Gastrocnemius medialis (tissue), 4 donors: ENCODE results near the gene CREBRF. TPM values are rescaled to one million over a fixed set of nuclear protein-coding genes. Genes with fewer than 3 reads are reported as not detected.
"Not testable (repeated sequence)": the region's sequence is repeated elsewhere in the genome, so short reads cannot be mapped to it uniquely, and the experiment has no call there.

Experiments
- ATAC-seq, 2 donors: fragments of 150-250 bp; one replicate each; pipeline ENCODE4 v1.9.1; 2016
- DNase-seq, 2 donors: peaks; one replicate each; pipeline ENCODE4 v3.0.0-alpha.2; 2019
- H3K27ac ChIP-seq, 4 donors: fragments of 200-600 bp; sonication (generic); 1 replicate in 1 of 4; 2 replicates in 3 of 4; pipeline ENCODE4 v1.5.1; 2016 to 2018; ENCODE audit warnings: mild to moderate bottlenecking in 2 of 4, moderate library complexity in 1 of 4
- H3K27me3 ChIP-seq, 3 donors: fragments of 200-600 bp; sonication (generic) in 2 of 3; 1 replicate in 1 of 3; 2 replicates in 2 of 3; pipeline versions ENCODE4 v1.5.1 to v1.6.0; 2016 to 2019; ENCODE audit warnings: mild to moderate bottlenecking in 1 of 3, moderate library complexity in 1 of 3
- H3K36me3 ChIP-seq, 2 donors: fragments of 200-600 bp; sonication (generic) in 1 of 2; one replicate each; pipeline ENCODE4 v1.5.1; 2017 to 2018
- H3K4me1 ChIP-seq, 2 donors: fragments of 200-600 bp; sonication (generic) in 1 of 2; one replicate each; pipeline ENCODE4 v1.5.1; 2016 to 2017; ENCODE audit warnings: mild to moderate bottlenecking in 2 of 2
- H3K4me3 ChIP-seq, 4 donors: fragments of 200-600 bp; sonication (generic) in 3 of 4; 1 replicate in 1 of 4; 2 replicates in 3 of 4; pipeline ENCODE4 v1.5.1; 2016 to 2019; ENCODE audit warnings: mild to moderate bottlenecking in 2 of 4
- H3K9me3 ChIP-seq, 3 donors: fragments of 200-600 bp; sonication (generic) in 2 of 3; 1 replicate in 1 of 3; 2 replicates in 2 of 3; pipeline ENCODE4 v1.5.1; 2016 to 2019
- CTCF ChIP-seq, 5 experiments: fragments of 450-650 bp in 3 of 5; fragments of 200-600 bp in 2 of 5; sonication (generic) in 2 of 5; IDR thresholded peaks in 4 of 5; conservative IDR thresholded peaks in 1 of 5; 1 replicate in 4 of 5; 2 replicates in 1 of 5; pipeline ENCODE4 v1.5.1; 2016 to 2019; ENCODE audit warnings: antibody characterized with exemption in 5 of 5, mild to moderate bottlenecking in 3 of 5, moderate library complexity in 3 of 5
- POLR2A ChIP-seq, 2 donors: fragments of 450-650 bp; IDR thresholded peaks; one replicate each; pipeline ENCODE4 v1.6.1; 2017; ENCODE audit warnings: antibody characterized with exemption in 2 of 2, mild to moderate bottlenecking in 2 of 2, moderate library complexity in 2 of 2
- in situ Hi-C, 4 donors: fragments of 200-750 bp; cut with MboI; loops; one replicate each; pipeline versions ENCODE4 v1.15.0 to v1.8.0; 2017; ENCODE audit warnings: low sequenced_read_pairs in 4 of 4
- intact Hi-C: fragments of 100-400 bp; cut with DNase I; formaldehyde crosslinking; loops from one replicate; pipeline ENCODE4 v1.15.1; 2023; ENCODE audit warnings: low total_unique reads
- total RNA-seq, 4 donors: library from RNA; depleted of rRNA; stranded (reverse); fragments of >200 nt; gene quantifications; one replicate each; pipeline versions ENCODE4 v1.1.0 to v1.2.3, GENCODE V29; 2016

The CREBRF gene
- total RNA-seq, 4 donors from 2014 or later, result 20.3 to 35.0 (median 25.5) TPM

GRCh38 chr5:173039964-173040363, 16.2 kb upstream of the CREBRF start:
- in situ Hi-C loops (no loop called here), intact Hi-C loops (no loop called here)
- H3K36me3 ChIP-seq, result peaks cover 0 to 7% of the 10 kb centered on the region in 2 donors
- no peak overlapping the region for H3K27ac ChIP-seq
- DNase-seq, result no peak
- H3K4me3 ChIP-seq, result no peak overlapping the region
- H3K27me3 ChIP-seq, result no peaks in the 10 kb centered on the region
- TF ChIP-seq POLR2A (IDR thresholded peaks at IDR 0.05) (no peak), CTCF (IDR thresholded peaks at IDR 0.05 in 4 of 5, conservative IDR thresholded peaks at IDR 0.05 in 1 of 5) (no peak)
- H3K4me1 ChIP-seq, result no peaks in the 10 kb centered on the region
- no peak for ATAC-seq
- H3K9me3 ChIP-seq, result no peaks in the 10 kb centered on the region

- no peak for DNase-seq
- H3K9me3 ChIP-seq, result no peaks in the 10 kb centered on the region
- no peak overlapping the region for H3K27ac ChIP-seq
- intact Hi-C loops (no loop called here), in situ Hi-C loops (no loop called here)
- H3K4me1 ChIP-seq, result no peaks in the 10 kb centered on the region
- no peak for ATAC-seq
- TF ChIP-seq CTCF (IDR thresholded peaks at IDR 0.05 in 4 of 5, conservative IDR thresholded peaks at IDR 0.05 in 1 of 5), result no peak
- no peak for TF ChIP-seq POLR2A (IDR thresholded peaks at IDR 0.05)
- no peak overlapping the region for H3K4me3 ChIP-seq
- no peaks in the 10 kb centered on the region for H3K36me3 ChIP-seq
- H3K27me3 ChIP-seq, result no peaks in the 10 kb centered on the region
Observed at GRCh38 chr5:173041881-173042762, 14.0 kb upstream of the CREBRF start.

GRCh38 chr5:173042763-173043107, 13.4 kb upstream of the CREBRF start:
- Histone ChIP-seq H3K27ac (no peak overlapping the region), H3K9me3 (no peaks in the 10 kb centered on the region), H3K4me1 (no peaks in the 10 kb centered on the region), H3K27me3 (no peaks in the 10 kb centered on the region), H3K36me3 (no peaks in the 10 kb centered on the region), H3K4me3 (no peak overlapping the region)
- ATAC-seq (no peak), DNase-seq (no peak)
- in situ Hi-C loops, result no loop called here
- intact Hi-C loops, result no loop called here
- TF ChIP-seq CTCF (IDR thresholded peaks at IDR 0.05 in 4 of 5, conservative IDR thresholded peaks at IDR 0.05 in 1 of 5), result no peak
- no peak for TF ChIP-seq POLR2A (IDR thresholded peaks at IDR 0.05)

- Histone ChIP-seq H3K4me3 (no peak overlapping the region), H3K27me3 (peaks cover 0 to 7% (median 3%) of the 10 kb centered on the region in 3 donors), H3K36me3 (no peaks in the 10 kb centered on the region), H3K27ac (no peak overlapping the region), H3K4me1 (no peaks in the 10 kb centered on the region), H3K9me3 (no peaks in the 10 kb centered on the region)
- in situ Hi-C loops, result no loop called here
- DNase-seq (no peak), ATAC-seq (no peak)
- TF ChIP-seq CTCF (IDR thresholded peaks at IDR 0.05 in 4 of 5, conservative IDR thresholded peaks at IDR 0.05 in 1 of 5), result no peak
- TF ChIP-seq POLR2A (IDR thresholded peaks at IDR 0.05), result no peak
- intact Hi-C loops, result no loop called here
Observed at GRCh38 chr5:173045474-173045873, 10.7 kb upstream of the CREBRF start.

- H3K9me3 ChIP-seq, ATAC-seq, in situ Hi-C loops, H3K4me1 ChIP-seq, H3K27ac ChIP-seq, H3K36me3 ChIP-seq, DNase-seq, intact Hi-C loops, H3K4me3 ChIP-seq: not testable (repeated sequence)
- peaks cover 0 to 10% (median 3%) of the 10 kb centered on the region in 3 donors for H3K27me3 ChIP-seq
Observed at GRCh38 chr5:173047096-173047837, 8.9 kb upstream of the CREBRF start.
